ENCODE data around the gene PTCRA.

DNA sequence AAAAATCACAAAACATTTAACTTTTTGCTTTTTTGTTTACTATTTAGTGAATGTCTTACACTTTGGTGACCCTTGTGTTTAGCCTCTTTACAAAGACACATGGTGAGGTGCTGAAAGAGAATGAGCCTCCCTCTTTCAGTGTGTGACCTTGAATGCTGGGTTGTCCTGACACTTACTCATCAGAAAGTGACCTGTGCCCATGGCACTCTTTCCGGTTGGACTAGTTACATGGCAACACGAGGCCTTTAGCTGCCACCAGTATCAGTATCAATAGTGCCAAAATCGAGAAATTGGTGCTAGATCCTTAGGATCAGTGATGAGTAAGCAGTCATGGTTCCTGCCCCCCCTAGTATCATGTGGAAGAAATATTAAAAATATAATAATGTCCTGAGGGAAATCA, 38.2 kb upstream of the PTCRA start:
- TF ChIP-seq, protein P1, sequence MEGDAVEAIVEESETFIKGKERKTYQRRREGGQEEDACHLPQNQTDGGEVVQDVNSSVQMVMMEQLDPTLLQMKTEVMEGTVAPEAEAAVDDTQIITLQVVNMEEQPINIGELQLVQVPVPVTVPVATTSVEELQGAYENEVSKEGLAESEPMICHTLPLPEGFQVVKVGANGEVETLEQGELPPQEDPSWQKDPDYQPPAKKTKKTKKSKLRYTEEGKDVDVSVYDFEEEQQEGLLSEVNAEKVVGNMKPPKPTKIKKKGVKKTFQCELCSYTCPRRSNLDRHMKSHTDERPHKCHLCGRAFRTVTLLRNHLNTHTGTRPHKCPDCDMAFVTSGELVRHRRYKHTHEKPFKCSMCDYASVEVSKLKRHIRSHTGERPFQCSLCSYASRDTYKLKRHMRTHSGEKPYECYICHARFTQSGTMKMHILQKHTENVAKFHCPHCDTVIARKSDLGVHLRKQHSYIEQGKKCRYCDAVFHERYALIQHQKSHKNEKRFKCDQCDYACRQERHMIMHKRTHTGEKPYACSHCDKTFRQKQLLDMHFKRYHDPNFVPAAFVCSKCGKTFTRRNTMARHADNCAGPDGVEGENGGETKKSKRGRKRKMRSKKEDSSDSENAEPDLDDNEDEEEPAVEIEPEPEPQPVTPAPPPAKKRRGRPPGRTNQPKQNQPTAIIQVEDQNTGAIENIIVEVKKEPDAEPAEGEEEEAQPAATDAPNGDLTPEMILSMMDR (IDR thresholded peaks at IDR 0.05) = no peak
- no peak for TF ChIP-seq EZH2 (IDR thresholded peaks at IDR 0.05)
